ENCODE results near the gene PHTF1. TPM values are rescaled to one million over a fixed set of nuclear protein-coding genes. Genes with fewer than 3 reads are reported as not detected.

Gene PHTF1
- total and polyA plus RNA-seq, 10 of the 15 experiments (the other 5 are each of a cell fraction or from before 2014, with no cell fraction given), result 7.8 to 37.6 (median 24.1) TPM

- H3K79me2 ChIP-seq (ENCODE audit: control insufficient read depth, insufficient read depth, low read length), result peaks cover 42% of the 10 kb centered on the region
- ChIA-PET POLR2A (interaction anchor here (0.6 to 0.9 kb wide), 2 partner anchors 7 to 24 kb away, joined by 3 read pairs; no protein-coding TSS in a partner anchor), SMC1A (ENCODE audit: uncharacterized antibody, unreplicated experiment) (interaction anchor here (2.4 kb wide), 1 partner anchor 14 kb away, joined by 4 read pairs; no protein-coding TSS in a partner anchor), CTCF (no interaction called here), RAD21 (ENCODE audit: unreplicated experiment) (no interaction called here)
- H3K27me3 ChIP-seq (replicated peaks in 1 of 2; ENCODE audit: control insufficient read depth in 2 of 2, insufficient read depth in 2 of 2, low read length in 1 of 2), result no peaks in the 10 kb centered on the region
- DNase-seq (ENCODE audit: low read depth, low spot score) (no peak), ATAC-seq (no peak), FAIRE-seq (no peak)
- no peak overlapping the region for H3K9ac ChIP-seq (ENCODE audit: control insufficient read depth, insufficient read depth, low read length)
- H4K20me1 ChIP-seq (ENCODE audit: control insufficient read depth, insufficient read depth), result no peaks in the 10 kb centered on the region
- H3K9me3 ChIP-seq (replicated peaks; ENCODE audit: control insufficient read depth, insufficient read depth, low read length), result no peaks in the 10 kb centered on the region
- BruUV-seq (replicated peaks), result no TSS peak
- peaks cover 18% of the 10 kb centered on the region for H3K4me1 ChIP-seq (ENCODE audit: control insufficient read depth, insufficient read depth, low read length)
- no peak overlapping the region for H2AFZ ChIP-seq (ENCODE audit: control insufficient read depth, low read depth, low read length)
- H3K36me3 ChIP-seq (ENCODE audit: control insufficient read depth in 2 of 2, insufficient read depth in 2 of 2, low read length in 1 of 2), result peaks cover 2 to 14% of the 10 kb centered on the region in 2 experiments
- no peak overlapping the region for H3K27ac ChIP-seq (ENCODE audit: control insufficient read depth, insufficient read depth)
- H3K4me2 ChIP-seq (ENCODE audit: control insufficient read depth, insufficient read depth), result no peak overlapping the region
- TF ChIP-seq BACH1 (IDR thresholded peaks at IDR 0.05; ENCODE audit: borderline replicate concordance) (no peak), MYC (IDR thresholded peaks at IDR 0.05; ENCODE audit: insufficient read depth, insufficient read length, insufficient replicate concordance, low read length, severe bottlenecking) (no peak), NR2F1 (conservative IDR thresholded peaks at IDR 0.05) (no peak), ETV6 (conservative IDR thresholded peaks at IDR 0.05 in 1 of 2, IDR thresholded peaks at IDR 0.05 in 1 of 2; ENCODE audit: borderline replicate concordance in 1 of 2, low read depth in 1 of 2) (no peak), ZBTB11 (CRISPR knock-in tag; IDR thresholded peaks at IDR 0.05) (no peak), NFYB (IDR thresholded peaks at IDR 0.05; ENCODE audit: insufficient read depth, low read depth, low read length) (no peak), TCF3 (IDR thresholded peaks at IDR 0.05; ENCODE audit: borderline replicate concordance, insufficient read depth, low read depth, low read length) (no peak), CUX1 (IDR thresholded peaks at IDR 0.05; ENCODE audit: insufficient replicate concordance, low read depth, low read length) (no peak), EP300 (IDR thresholded peaks at IDR 0.05; ENCODE audit: borderline replicate concordance in 1 of 2, control insufficient read depth in 1 of 2, low read depth in 2 of 2, low read length in 2 of 2) (no peak), PAX5 (IDR thresholded peaks at IDR 0.05; ENCODE audit: borderline replicate concordance, low read depth, low read length) (no peak)
- in situ Hi-C loops (cut with MboI) (no loop called here), intact Hi-C loops (cut with micrococcal nuclease; ENCODE audit: unreplicated experiment) (no loop called here)
- H3K4me3 ChIP-seq, result no peak overlapping the region
- WGBS (ENCODE audit: insufficient coverage, insufficient replicate concordance, low lambda C conversion rate, missing lambda C conversion rate), result 98% methylated on average over 4 of the region's 4 CpGs
Measured at GRCh38 chr1:113777561-113777960, 18.3 kb upstream of the PHTF1 start.
